ENCODE results near the gene ACYP1. TPM values are rescaled to one million over a fixed set of nuclear protein-coding genes. Genes with fewer than 3 reads are reported as not detected.

The ACYP1 gene
- total and polyA plus RNA-seq, 2 of the 13 experiments (the other 11 are each of a cell fraction or from before 2014, with no cell fraction given), result 9.7 to 22.4 TPM

DNA sequence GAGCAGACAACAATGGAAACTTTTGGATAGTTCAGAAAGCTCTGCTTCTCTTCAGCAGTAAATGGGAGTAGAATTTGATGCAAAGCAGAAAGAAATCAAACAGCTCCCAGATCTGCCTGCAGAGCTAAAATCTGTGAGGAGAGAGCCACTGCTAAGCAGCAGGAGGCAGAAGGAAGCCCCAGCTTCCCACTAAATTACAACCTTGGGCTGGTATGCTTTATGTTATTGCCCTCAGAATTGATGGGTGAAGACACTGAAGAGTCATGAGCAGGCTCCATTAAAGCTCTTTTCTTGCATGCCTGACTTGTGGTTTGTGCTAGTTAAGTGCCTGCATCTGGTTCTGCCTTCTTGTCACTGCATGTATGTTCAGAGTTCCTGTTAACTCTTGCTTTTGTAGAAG is 14.0 kb upstream of the ACYP1 start:
- no TSS peak for BruUV-seq (replicated peaks)

More for the DNA sequence above, 14.0 kb upstream of the ACYP1 start:
- H3K4me1 ChIP-seq (ENCODE audit: insufficient read depth, low read length), result peaks cover 14% of the 10 kb centered on the region
- H3K9me3 ChIP-seq (ENCODE audit: low read length), result no peaks in the 10 kb centered on the region
- no peak for DNase-seq (ENCODE audit: low spot score)
- no peak overlapping the region for H3K9ac ChIP-seq (ENCODE audit: insufficient read depth, low read depth, low read length)
- no peak overlapping the region for H2AFZ ChIP-seq (ENCODE audit: low read length)
- POLR2A ChIA-PET, result interaction anchor here (0.8 kb wide), 1 partner anchor 8 kb away, joined by 4 read pairs; the partner anchor contains the start of gene ZC2HC1C
- H3K79me2 ChIP-seq (ENCODE audit: insufficient read depth, low read length), result no peaks in the 10 kb centered on the region
- in situ Hi-C loops (cut with HindIII; ENCODE audit: extremely low pct_ligation_motif_present, low pct_unique_long_range_greater_than_20kb), result no loop called here
- TF ChIP-seq, protein P1, sequence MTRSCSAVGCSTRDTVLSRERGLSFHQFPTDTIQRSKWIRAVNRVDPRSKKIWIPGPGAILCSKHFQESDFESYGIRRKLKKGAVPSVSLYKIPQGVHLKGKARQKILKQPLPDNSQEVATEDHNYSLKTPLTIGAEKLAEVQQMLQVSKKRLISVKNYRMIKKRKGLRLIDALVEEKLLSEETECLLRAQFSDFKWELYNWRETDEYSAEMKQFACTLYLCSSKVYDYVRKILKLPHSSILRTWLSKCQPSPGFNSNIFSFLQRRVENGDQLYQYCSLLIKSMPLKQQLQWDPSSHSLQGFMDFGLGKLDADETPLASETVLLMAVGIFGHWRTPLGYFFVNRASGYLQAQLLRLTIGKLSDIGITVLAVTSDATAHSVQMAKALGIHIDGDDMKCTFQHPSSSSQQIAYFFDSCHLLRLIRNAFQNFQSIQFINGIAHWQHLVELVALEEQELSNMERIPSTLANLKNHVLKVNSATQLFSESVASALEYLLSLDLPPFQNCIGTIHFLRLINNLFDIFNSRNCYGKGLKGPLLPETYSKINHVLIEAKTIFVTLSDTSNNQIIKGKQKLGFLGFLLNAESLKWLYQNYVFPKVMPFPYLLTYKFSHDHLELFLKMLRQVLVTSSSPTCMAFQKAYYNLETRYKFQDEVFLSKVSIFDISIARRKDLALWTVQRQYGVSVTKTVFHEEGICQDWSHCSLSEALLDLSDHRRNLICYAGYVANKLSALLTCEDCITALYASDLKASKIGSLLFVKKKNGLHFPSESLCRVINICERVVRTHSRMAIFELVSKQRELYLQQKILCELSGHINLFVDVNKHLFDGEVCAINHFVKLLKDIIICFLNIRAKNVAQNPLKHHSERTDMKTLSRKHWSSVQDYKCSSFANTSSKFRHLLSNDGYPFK (CRISPR knock-in tag; IDR thresholded peaks at IDR 0.05; ENCODE audit: borderline replicate concordance), result no peak
- no peak for TF ChIP-seq SMAD3 (CRISPR knock-in tag; IDR thresholded peaks at IDR 0.05)
- TF ChIP-seq, protein P2, sequence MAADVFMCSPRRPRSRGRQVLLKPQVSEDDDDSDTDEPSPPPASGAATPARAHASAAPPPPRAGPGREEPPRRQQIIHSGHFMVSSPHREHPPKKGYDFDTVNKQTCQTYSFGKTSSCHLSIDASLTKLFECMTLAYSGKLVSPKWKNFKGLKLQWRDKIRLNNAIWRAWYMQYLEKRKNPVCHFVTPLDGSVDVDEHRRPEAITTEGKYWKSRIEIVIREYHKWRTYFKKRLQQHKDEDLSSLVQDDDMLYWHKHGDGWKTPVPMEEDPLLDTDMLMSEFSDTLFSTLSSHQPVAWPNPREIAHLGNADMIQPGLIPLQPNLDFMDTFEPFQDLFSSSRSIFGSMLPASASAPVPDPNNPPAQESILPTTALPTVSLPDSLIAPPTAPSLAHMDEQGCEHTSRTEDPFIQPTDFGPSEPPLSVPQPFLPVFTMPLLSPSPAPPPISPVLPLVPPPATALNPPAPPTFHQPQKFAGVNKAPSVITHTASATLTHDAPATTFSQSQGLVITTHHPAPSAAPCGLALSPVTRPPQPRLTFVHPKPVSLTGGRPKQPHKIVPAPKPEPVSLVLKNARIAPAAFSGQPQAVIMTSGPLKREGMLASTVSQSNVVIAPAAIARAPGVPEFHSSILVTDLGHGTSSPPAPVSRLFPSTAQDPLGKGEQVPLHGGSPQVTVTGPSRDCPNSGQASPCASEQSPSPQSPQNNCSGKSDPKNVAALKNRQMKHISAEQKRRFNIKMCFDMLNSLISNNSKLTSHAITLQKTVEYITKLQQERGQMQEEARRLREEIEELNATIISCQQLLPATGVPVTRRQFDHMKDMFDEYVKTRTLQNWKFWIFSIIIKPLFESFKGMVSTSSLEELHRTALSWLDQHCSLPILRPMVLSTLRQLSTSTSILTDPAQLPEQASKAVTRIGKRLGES (CRISPR knock-in tag; IDR thresholded peaks at IDR 0.05; ENCODE audit: borderline replicate concordance), result no peak
- TF ChIP-seq PAWR (CRISPR knock-in tag; IDR thresholded peaks at IDR 0.05; ENCODE audit: borderline replicate concordance), result no peak
- TF ChIP-seq ZNF674 (CRISPR knock-in tag; IDR thresholded peaks at IDR 0.05; ENCODE audit: low read depth), result no peak
- TF ChIP-seq ZFP62 (CRISPR knock-in tag; IDR thresholded peaks at IDR 0.05), result no peak
- no peak for TF ChIP-seq ZBTB43 (CRISPR knock-in tag; conservative IDR thresholded peaks at IDR 0.05)
- no peak for TF ChIP-seq ZNF441 (CRISPR knock-in tag; IDR thresholded peaks at IDR 0.05; ENCODE audit: borderline replicate concordance)
- no peak for TF ChIP-seq PAX8 (CRISPR knock-in tag; IDR thresholded peaks at IDR 0.05; ENCODE audit: borderline replicate concordance)
- TF ChIP-seq ZNF468 (CRISPR knock-in tag; IDR thresholded peaks at IDR 0.05), result no peak
- TF ChIP-seq KDM3A (CRISPR knock-in tag; IDR thresholded peaks at IDR 0.05; ENCODE audit: low read depth), result no peak
- no peak for TF ChIP-seq ZNF564 (CRISPR knock-in tag; IDR thresholded peaks at IDR 0.05)
- TF ChIP-seq KLF9 (CRISPR knock-in tag; IDR thresholded peaks at IDR 0.05; ENCODE audit: low read depth), result no peak
- ATAC-seq, result no peak
- H4K20me1 ChIP-seq (ENCODE audit: insufficient read depth, low read length), result no peaks in the 10 kb centered on the region
- no peak for FAIRE-seq
- intact Hi-C loops (cut with micrococcal nuclease; ENCODE audit: unreplicated experiment), result no loop called here
- CTCF ChIA-PET (ENCODE audit: low intra/inter-chr PET ratio, low total read pairs), result no interaction called here
- H3K4me3 ChIP-seq (replicated peaks in 1 of 3; ENCODE audit: insufficient read depth in 1 of 3, low read depth in 2 of 3, low read length in 3 of 3), result no peak overlapping the region
- no peaks in the 10 kb centered on the region for H3K27me3 ChIP-seq (ENCODE audit: control insufficient read depth in 1 of 2, insufficient read depth in 2 of 2, low read length in 2 of 2)
- no peaks in the 10 kb centered on the region for H3K36me3 ChIP-seq (replicated peaks in 1 of 2; ENCODE audit: control insufficient read depth in 1 of 2, insufficient read depth in 2 of 2, low read length in 2 of 2)
- no peak overlapping the region for H3K4me2 ChIP-seq (ENCODE audit: low read depth, low read length)
- no peak overlapping the region for H3K27ac ChIP-seq (ENCODE audit: extremely low read length, insufficient read depth, low read length)

All from HepG2 (cell line).